CD4-positive, alpha-beta T cell treated with Interleukin-17A for 1 hour (primary cell): ENCODE measurements around the gene RUNDC3A.
A peak's percentile ranks its signal among the peaks of the same experiment; 100 is the strongest.
"Not testable (repeated sequence)": the region's sequence is repeated elsewhere in the genome, so short reads cannot be mapped to it uniquely, and the experiment has no call there.

Experiments
- DNase-seq: peaks from one replicate; pipeline ENCODE4 v3.0.0-alpha.2; 2020

RUNDC3A gene

GRCh38 chr17:44321246-44322120 is 13.1 kb downstream of the RUNDC3A start:
- no peak for DNase-seq

- no peak for DNase-seq
These were observed 14.0 kb downstream of the RUNDC3A start for GRCh38 chr17:44322236-44322895.

GRCh38 chr17:44323359-44324091 is 15.1 kb downstream of the RUNDC3A start:
- no peak for DNase-seq

- no peak for DNase-seq
These were observed 15.7 kb downstream of the RUNDC3A start for GRCh38 chr17:44324092-44324570.

- peak; percentile 95 for DNase-seq
These were observed 16.3 kb downstream of the RUNDC3A start, which contains the start of gene SLC25A39 for GRCh38 chr17:44324571-44325275. Gene SLC25A39 (minus strand): TSS chr17:44324823. CDS start chr17:44323562, 1,261 bp downstream.

GRCh38 chr17:44326861-44327444 is 18.6 kb downstream of the RUNDC3A start:
- peak; percentile 96 for DNase-seq

- no peak for DNase-seq
These were observed 19.5 kb downstream of the RUNDC3A start for GRCh38 chr17:44327715-44328449.

- not testable (repeated sequence) for DNase-seq
These were observed 21.1 kb downstream of the RUNDC3A start for GRCh38 chr17:44329516-44329915.

- not testable (repeated sequence) for DNase-seq
These were observed 21.9 kb downstream of the RUNDC3A start for GRCh38 chr17:44330263-44330662.

- DNase-seq, result peak; percentile 89
These were observed 22.9 kb downstream of the RUNDC3A start for GRCh38 chr17:44331249-44331760.

GRCh38 chr17:44333371-44333770 is 25.0 kb downstream of the RUNDC3A start:
- no peak for DNase-seq

GRCh38 chr17:44334315-44334714 is 25.9 kb downstream of the RUNDC3A start:
- no peak for DNase-seq

GRCh38 chr17:44334727-44335126 is 26.3 kb downstream of the RUNDC3A start:
- DNase-seq, result no peak

- DNase-seq, result no peak
These were observed 27.2 kb downstream of the RUNDC3A start for GRCh38 chr17:44335564-44335963.

- no peak for DNase-seq
These were observed 27.6 kb downstream of the RUNDC3A start for GRCh38 chr17:44335968-44336367.

- DNase-seq, result no peak
These were observed 30.3 kb downstream of the RUNDC3A start for GRCh38 chr17:44338702-44339101.

GRCh38 chr17:44340553-44340952 is 32.2 kb downstream of the RUNDC3A start:
- not testable (repeated sequence) for DNase-seq

GRCh38 chr17:44343510-44344209 is 35.3 kb downstream of the RUNDC3A start:
- no peak for DNase-seq

GRCh38 chr17:44344939-44345453 is 36.6 kb downstream of the RUNDC3A start, which contains the start of gene GRN:
Gene GRN (plus strand): TSS chr17:44345302. CDS start chr17:44349165, 3,863 bp downstream.
- DNase-seq, result peak; percentile 91

- peak; percentile 60 for DNase-seq
These were observed 37.1 kb downstream of the RUNDC3A start for GRCh38 chr17:44345454-44346026.
